Type B pancreatic cell (in vitro differentiated cells): ENCODE measurements around the gene FOSL2. TPM values are rescaled to one million over a fixed set of nuclear protein-coding genes. Genes with fewer than 3 reads are reported as not detected.

Experiments
- DNase-seq: peaks from one replicate; pipeline ENCODE4 v3.0.0; 2021; ENCODE audit warnings: mixed read lengths; ENCODE audit not compliant: unreplicated experiment; ENCODE audit errors: extremely low spot score
- H3K27ac Mint-ChIP-seq: 2 replicates; pipeline ENCODE4 v1.8.0; 2021; ENCODE audit warnings: mild to moderate bottlenecking, mixed read lengths
- H3K27me3 Mint-ChIP-seq: 2 replicates; pipeline ENCODE4 v1.8.0; 2021; ENCODE audit warnings: mixed read lengths
- H3K36me3 Mint-ChIP-seq: 2 replicates; pipeline ENCODE4 v1.8.0; 2021; ENCODE audit warnings: mixed read lengths
- H3K4me1 Mint-ChIP-seq: one replicate; pipeline ENCODE4 v1.8.0; 2021; ENCODE audit warnings: mixed read lengths; ENCODE audit not compliant: unreplicated experiment
- H3K4me3 Mint-ChIP-seq: 2 replicates; pipeline ENCODE4 v1.8.0; 2021; ENCODE audit warnings: mild to moderate bottlenecking, mixed read lengths
- H3K9me3 Mint-ChIP-seq: 2 replicates; pipeline ENCODE4 v1.8.0; 2021; ENCODE audit warnings: mixed read lengths
- CTCF ChIP-seq: fragments of 200-600 bp; sonication (generic); conservative IDR thresholded peaks from 2 replicates; pipeline ENCODE4 v1.5.0; 2021; ENCODE audit warnings: antibody characterized with exemption, mild to moderate bottlenecking
- total RNA-seq: library from RNA; stranded (reverse); gene quantifications from 2 replicates; pipeline ENCODE4 v1.2.1, GENCODE V29; 2021; ENCODE audit warnings: low replicate concordance

The FOSL2 gene
- total RNA-seq, 1 donor from 2014 or later = 42.1 TPM

- H3K9me3 Mint-ChIP-seq = no peaks in the 10 kb centered on the region
- no peak overlapping the region for H3K4me3 Mint-ChIP-seq
- no peak for DNase-seq
- H3K27ac Mint-ChIP-seq = no peak overlapping the region
- H3K36me3 Mint-ChIP-seq = no peaks in the 10 kb centered on the region
- H3K27me3 Mint-ChIP-seq = no peaks in the 10 kb centered on the region
- TF ChIP-seq CTCF = no peak
- no peaks in the 10 kb centered on the region for H3K4me1 Mint-ChIP-seq
These were observed 56.4 kb downstream of the FOSL2 start for GRCh38 chr2:28449126-28449487.

GRCh38 chr2:28449488-28450395, 57.1 kb downstream of the FOSL2 start:
- Mint-ChIP-seq H3K4me3 (no peak overlapping the region), H3K36me3 (no peaks in the 10 kb centered on the region), H3K27me3 (no peaks in the 10 kb centered on the region), H3K4me1 (no peaks in the 10 kb centered on the region), H3K27ac (no peak overlapping the region), H3K9me3 (no peaks in the 10 kb centered on the region)
- no peak for DNase-seq
- TF ChIP-seq CTCF = no peak

- H3K4me3 Mint-ChIP-seq = no peak overlapping the region
- H3K4me1 Mint-ChIP-seq = no peaks in the 10 kb centered on the region
- H3K9me3 Mint-ChIP-seq = no peaks in the 10 kb centered on the region
- H3K27me3 Mint-ChIP-seq = no peaks in the 10 kb centered on the region
- no peak for DNase-seq
- no peak overlapping the region for H3K27ac Mint-ChIP-seq
- TF ChIP-seq CTCF = no peak
- no peaks in the 10 kb centered on the region for H3K36me3 Mint-ChIP-seq
These were observed 58.4 kb downstream of the FOSL2 start for GRCh38 chr2:28450901-28451565.

GRCh38 chr2:28451793-28452533, 59.3 kb downstream of the FOSL2 start:
- TF ChIP-seq CTCF = no peak
- no peaks in the 10 kb centered on the region for H3K4me1 Mint-ChIP-seq
- no peaks in the 10 kb centered on the region for H3K9me3 Mint-ChIP-seq
- no peaks in the 10 kb centered on the region for H3K36me3 Mint-ChIP-seq
- no peak for DNase-seq
- no peak overlapping the region for H3K27ac Mint-ChIP-seq
- H3K4me3 Mint-ChIP-seq = no peak overlapping the region
- no peaks in the 10 kb centered on the region for H3K27me3 Mint-ChIP-seq

GRCh38 chr2:28452534-28453081, 60.0 kb downstream of the FOSL2 start:
- Mint-ChIP-seq H3K9me3 (no peaks in the 10 kb centered on the region), H3K27ac (no peak overlapping the region), H3K4me3 (no peak overlapping the region), H3K36me3 (no peaks in the 10 kb centered on the region), H3K4me1 (no peaks in the 10 kb centered on the region), H3K27me3 (no peaks in the 10 kb centered on the region)
- peak; percentile 84 for TF ChIP-seq CTCF
- DNase-seq = no peak
